ENCODE measurements around the gene USF2. TPM values are rescaled to one million over a fixed set of nuclear protein-coding genes. Genes with fewer than 3 reads are reported as not detected.

Gene USF2
- total and polyA plus RNA-seq, 2 of the 4 experiments (the other 2 are of a cell fraction): 21.3 to 65.6 TPM

DNA sequence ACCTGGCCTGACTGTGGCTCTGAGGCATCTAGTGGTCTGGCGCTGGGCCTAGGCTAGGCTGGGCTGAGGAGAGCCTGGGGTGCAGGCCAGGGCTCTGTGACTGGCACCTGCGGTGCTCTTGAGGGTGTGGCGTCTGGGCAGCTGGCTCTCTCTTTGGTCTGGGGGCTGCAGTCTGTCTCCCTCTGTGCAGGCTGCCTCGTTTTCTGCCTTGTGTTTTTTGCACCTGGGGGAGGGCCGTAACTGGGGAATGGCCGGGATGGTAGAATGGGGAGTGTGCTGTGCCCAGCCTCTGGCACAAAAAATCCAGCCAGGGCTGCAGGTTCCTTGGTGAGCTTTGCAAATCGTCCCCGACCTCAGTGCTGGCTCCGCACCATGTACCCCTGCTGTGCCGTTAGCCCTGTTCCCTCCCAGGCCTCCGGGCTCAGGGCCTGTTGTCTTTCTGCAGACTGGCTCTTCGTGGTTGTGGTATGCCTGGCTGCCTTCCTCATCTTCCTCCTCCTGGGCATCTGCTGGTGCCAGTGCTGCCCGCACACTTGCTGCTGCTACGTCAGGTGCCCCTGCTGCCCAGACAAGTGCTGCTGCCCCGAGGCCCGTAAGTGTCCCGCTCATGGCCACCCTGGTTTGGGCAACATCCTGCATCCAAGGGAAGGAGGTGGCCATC, 6.5 kb upstream of the USF2 start:
- POLR2A ChIA-PET (ENCODE audit: unreplicated experiment): no interaction called here
- no peak overlapping the region for H2BK120ac ChIP-seq (ENCODE audit: low read depth, low read length)
- no peak overlapping the region for H3K4ac ChIP-seq (ENCODE audit: low read depth, low read length)
- H3K9me1 ChIP-seq (ENCODE audit: insufficient read depth, low read length): peaks cover 8% of the 10 kb centered on the region
- no TSS peak for BruUV-seq (replicated peaks)
- H2BK20ac ChIP-seq (ENCODE audit: low read depth, low read length): no peak overlapping the region
- no peak overlapping the region for H3K27ac ChIP-seq (ENCODE audit: insufficient read depth, low read length)
- no peak for DNase-seq
- no peak overlapping the region for H3K18ac ChIP-seq (ENCODE audit: low read depth, low read length)
- H3K36me3 ChIP-seq (ENCODE audit: control insufficient read depth, insufficient read depth, low read length): no peaks in the 10 kb centered on the region
- intact Hi-C loops (cut with micrococcal nuclease) (no loop called here), in situ Hi-C loops (cut with MboI; ENCODE audit: low sequenced_read_pairs) (no loop called here), dilution Hi-C loops (cut with HindIII; ENCODE audit: low sequenced_read_pairs, unreplicated experiment) (no loop called here)
- no peak overlapping the region for H3K14ac ChIP-seq (replicated peaks; ENCODE audit: low read depth, low read length)
- H3K23ac ChIP-seq (ENCODE audit: low read depth, low read length): no peak overlapping the region
- WGBS, 2 experiments (ENCODE audit: extremely low coverage in 2 of 2, insufficient read length in 1 of 2): 83% methylated on average over 5 of the region's 17 CpGs; no CpG with 5 or more reads in 1 of the 2 experiments
- H4K91ac ChIP-seq (ENCODE audit: insufficient read depth, low read depth, low read length): no peak overlapping the region
- no peak overlapping the region for H2BK5ac ChIP-seq (ENCODE audit: low read depth, low read length, poor library complexity, severe bottlenecking)
- H3K79me1 ChIP-seq (ENCODE audit: low read depth in 1 of 2, low read length in 2 of 2): peaks cover 0 to 13% of the 10 kb centered on the region in 2 experiments; a peak in 2 of 4 replicates
- no peak overlapping the region for H2BK15ac ChIP-seq (ENCODE audit: low read depth, low read length)
- H4K8ac ChIP-seq (ENCODE audit: low read depth in 2 of 2, low read length in 2 of 2): no peak overlapping the region
- no peak overlapping the region for H3K56ac ChIP-seq (ENCODE audit: extremely low read depth, insufficient read depth, low read length)
- H3K4me3 ChIP-seq (ENCODE audit: insufficient read depth, low read depth, low read length): no peak overlapping the region
- H4K20me1 ChIP-seq (ENCODE audit: insufficient read depth, low read length): no peaks in the 10 kb centered on the region
- H3K27me3 ChIP-seq (ENCODE audit: control insufficient read depth, insufficient read depth, low read length): peaks cover 9% of the 10 kb centered on the region
- H4K5ac ChIP-seq (ENCODE audit: low read depth, low read length): no peak overlapping the region
- no peak for ATAC-seq (ENCODE audit: low read depth)
- no peaks in the 10 kb centered on the region for H3K9me3 ChIP-seq (ENCODE audit: control insufficient read depth, insufficient read depth, low read length)
- no peak overlapping the region for H3K9ac ChIP-seq (ENCODE audit: low read depth, low read length)
- H2AK5ac ChIP-seq (ENCODE audit: low read depth, low read length): no peak overlapping the region
- CTCF ChIA-PET: interaction anchor here (0.7 kb wide), 1 partner anchor 210 kb away, joined by 3 read pairs; no protein-coding TSS in a partner anchor
- H3K4me1 ChIP-seq (ENCODE audit: control insufficient read depth, insufficient read depth, low read length): peaks cover 7% of the 10 kb centered on the region
- TF ChIP-seq RAD21 (IDR thresholded peaks at IDR 0.05; ENCODE audit: low read length) (no peak), POLR2A (IDR thresholded peaks at IDR 0.05; ENCODE audit: low read depth, low read length) (no peak), SMC3 (IDR thresholded peaks at IDR 0.05; ENCODE audit: low read depth, low read length) (no peak), RFX5 (IDR thresholded peaks at IDR 0.05; ENCODE audit: low read depth, low read length) (no peak), MAZ (IDR thresholded peaks at IDR 0.05; ENCODE audit: borderline replicate concordance, low read depth, low read length) (no peak), CHD1 (IDR thresholded peaks at IDR 0.05; ENCODE audit: low read depth, low read length) (no peak), FOS (IDR thresholded peaks at IDR 0.05; ENCODE audit: low read depth, low read length) (no peak), BHLHE40 (IDR thresholded peaks at IDR 0.05; ENCODE audit: low read depth, low read length) (no peak), RCOR1 (IDR thresholded peaks at IDR 0.05; ENCODE audit: insufficient replicate concordance, low read length) (no peak)
- TF ChIP-seq, protein P1, sequence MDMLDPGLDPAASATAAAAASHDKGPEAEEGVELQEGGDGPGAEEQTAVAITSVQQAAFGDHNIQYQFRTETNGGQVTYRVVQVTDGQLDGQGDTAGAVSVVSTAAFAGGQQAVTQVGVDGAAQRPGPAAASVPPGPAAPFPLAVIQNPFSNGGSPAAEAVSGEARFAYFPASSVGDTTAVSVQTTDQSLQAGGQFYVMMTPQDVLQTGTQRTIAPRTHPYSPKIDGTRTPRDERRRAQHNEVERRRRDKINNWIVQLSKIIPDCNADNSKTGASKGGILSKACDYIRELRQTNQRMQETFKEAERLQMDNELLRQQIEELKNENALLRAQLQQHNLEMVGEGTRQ (IDR thresholded peaks at IDR 0.05; ENCODE audit: low read depth, low read length): no peak
- TF ChIP-seq, protein P2, sequence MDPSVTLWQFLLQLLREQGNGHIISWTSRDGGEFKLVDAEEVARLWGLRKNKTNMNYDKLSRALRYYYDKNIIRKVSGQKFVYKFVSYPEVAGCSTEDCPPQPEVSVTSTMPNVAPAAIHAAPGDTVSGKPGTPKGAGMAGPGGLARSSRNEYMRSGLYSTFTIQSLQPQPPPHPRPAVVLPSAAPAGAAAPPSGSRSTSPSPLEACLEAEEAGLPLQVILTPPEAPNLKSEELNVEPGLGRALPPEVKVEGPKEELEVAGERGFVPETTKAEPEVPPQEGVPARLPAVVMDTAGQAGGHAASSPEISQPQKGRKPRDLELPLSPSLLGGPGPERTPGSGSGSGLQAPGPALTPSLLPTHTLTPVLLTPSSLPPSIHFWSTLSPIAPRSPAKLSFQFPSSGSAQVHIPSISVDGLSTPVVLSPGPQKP (IDR thresholded peaks at IDR 0.05; ENCODE audit: borderline replicate concordance, low read depth, low read length): no peak
- H2AK9ac ChIP-seq (replicated peaks; ENCODE audit: low read depth, low read length, poor library complexity): no peak overlapping the region
- no peak overlapping the region for H2AFZ ChIP-seq (replicated peaks; ENCODE audit: low read length, poor library complexity)
- H3K4me2 ChIP-seq (ENCODE audit: low read depth, low read length): no peak overlapping the region

All from IMR-90 (cell line).